Activated CD8-positive, alpha-beta memory T cell treated with anti-CD3 and anti-CD28 coated beads, Interleukin-2, amount 10 ng/mL, durations not matched to agents 7 days and 5 days (primary cell): ENCODE results near the gene RNU2-63P. TPM values are rescaled to one million over a fixed set of nuclear protein-coding genes. Genes with fewer than 3 reads are reported as not detected.
"Not testable (repeated sequence)": the region's sequence is repeated elsewhere in the genome, so short reads cannot be mapped to it uniquely, and the experiment has no call there.

ENCODE experiments used
- ATAC-seq: fragments of 150-1000 bp; cut with Tn5 transposase; one replicate; pipeline ENCODE4 v1.10.0; 2021; ENCODE audit warnings: moderate library complexity
- CTCF ChIA-PET: fragments of 350-600 bp; sonication (Branson Sonifier 250); formaldehyde crosslinking; loops from one replicate; lab custom pipeline; 2021; ENCODE audit warnings: antibody characterized with exemption; lab: Charles Lee
- DNase-seq: peaks from one replicate; pipeline ENCODE4 v3.0.0-alpha.2; 2020
- H3K27ac Mint-ChIP-seq: one replicate; pipeline ENCODE4 v1.8.0; 2021; ENCODE audit warnings: mild to moderate bottlenecking, mixed read lengths
- H3K27me3 Mint-ChIP-seq: one replicate; pipeline ENCODE4 v1.8.0; 2021; ENCODE audit warnings: mixed read lengths
- H3K36me3 Mint-ChIP-seq: one replicate; pipeline ENCODE4 v1.8.0; 2021; ENCODE audit warnings: mild to moderate bottlenecking, mixed read lengths
- H3K4me1 Mint-ChIP-seq: one replicate; pipeline ENCODE4 v1.8.0; 2021; ENCODE audit warnings: mixed read lengths
- H3K4me3 Mint-ChIP-seq: one replicate; pipeline ENCODE4 v1.8.0; 2021; ENCODE audit warnings: mild to moderate bottlenecking, moderate library complexity, mixed read lengths
- H3K9me3 Mint-ChIP-seq: one replicate; pipeline ENCODE4 v1.8.0; 2022; ENCODE audit warnings: low read depth, mixed read lengths
- total RNA-seq, 2 experiments: library from RNA; stranded (reverse); gene quantifications; one replicate each; pipeline ENCODE4 v1.2.3, GENCODE V29; 2021

RNU2-63P gene
- total RNA-seq, 2 experiments from 2014 or later = 21.2 to 48.9 TPM

DNA sequence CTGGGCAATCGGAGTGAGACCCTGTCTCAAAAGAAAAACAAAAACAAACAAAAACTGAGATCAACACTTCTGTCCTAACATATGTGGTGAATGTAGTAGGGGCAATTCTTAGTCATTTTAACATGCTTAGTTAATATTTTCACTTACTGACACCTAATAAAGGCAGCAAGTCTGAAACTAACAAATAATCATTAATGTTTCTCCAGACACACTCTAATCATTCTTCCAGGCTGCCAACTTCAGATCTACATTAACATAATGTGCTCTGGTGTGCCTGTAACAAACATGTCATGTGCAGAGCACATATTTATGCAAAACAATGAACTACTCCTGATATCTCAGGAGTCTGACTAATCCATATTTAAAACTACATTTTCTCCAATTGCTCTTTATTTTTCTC is 33.3 kb upstream of the RNU2-63P start:
- CTCF ChIA-PET = interaction anchor here (0.6 to 1.6 kb wide), 3 partner anchors 11 to 502 kb away, joined by 3 to 9 read pairs (median 3); no protein-coding TSS in a partner anchor
- H3K4me3 Mint-ChIP-seq = no peak overlapping the region
- H3K4me1 Mint-ChIP-seq = peaks cover 30% of the 10 kb centered on the region
- no peak for DNase-seq
- H3K9me3 Mint-ChIP-seq = no peaks in the 10 kb centered on the region
- no peak overlapping the region for H3K27ac Mint-ChIP-seq
- ATAC-seq = no peak
- H3K36me3 Mint-ChIP-seq = peaks cover 36% of the 10 kb centered on the region
- H3K27me3 Mint-ChIP-seq = no peaks in the 10 kb centered on the region

DNA sequence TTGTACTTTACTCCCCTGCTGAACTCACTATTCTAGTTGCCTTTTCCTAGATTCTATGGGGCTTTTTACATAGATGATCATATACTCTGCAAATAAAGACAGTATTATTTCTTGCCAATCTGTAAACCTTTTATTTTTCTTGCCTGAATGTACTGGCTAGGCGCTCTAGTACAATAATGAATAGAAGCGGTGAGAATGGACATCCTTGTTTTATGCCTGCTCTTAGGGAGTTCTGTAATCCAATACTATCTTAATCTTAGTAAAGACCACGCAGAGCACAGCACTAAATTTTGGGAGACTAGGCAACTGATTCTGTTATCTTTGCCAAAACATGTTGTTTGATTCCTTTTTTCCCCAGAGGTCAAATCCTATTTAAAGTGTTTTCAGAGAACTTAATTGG is 32.2 kb upstream of the RNU2-63P start:
- no peak overlapping the region for H3K4me3 Mint-ChIP-seq
- H3K4me1 Mint-ChIP-seq = peaks cover 19% of the 10 kb centered on the region
- ATAC-seq = no peak
- DNase-seq = no peak
- H3K36me3 Mint-ChIP-seq = peaks cover 28% of the 10 kb centered on the region
- CTCF ChIA-PET = interaction anchor here (1.3 kb wide), 1 partner anchor 12 kb away, joined by 4 read pairs; no protein-coding TSS in a partner anchor
- H3K27ac Mint-ChIP-seq = no peak overlapping the region
- no peaks in the 10 kb centered on the region for H3K9me3 Mint-ChIP-seq
- no peaks in the 10 kb centered on the region for H3K27me3 Mint-ChIP-seq

DNA sequence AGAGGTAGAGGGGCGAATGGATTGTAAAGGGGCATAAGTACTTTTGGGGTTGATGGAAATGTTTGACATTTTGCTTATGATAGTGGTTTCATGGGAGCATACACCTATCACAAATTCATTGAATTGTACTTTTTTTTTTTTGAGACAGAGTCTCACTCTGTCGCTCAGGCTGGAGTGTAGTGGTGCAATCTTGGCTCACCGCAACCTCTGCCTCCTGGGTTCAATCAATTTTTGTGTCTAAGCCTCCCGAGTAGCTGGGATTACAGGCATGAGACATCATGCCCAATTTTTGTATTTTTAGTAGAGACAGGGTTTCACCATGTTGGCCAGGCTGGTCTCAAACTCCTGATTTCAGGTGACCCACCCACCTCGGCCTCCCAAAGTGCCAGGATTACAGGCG is 29.2 kb upstream of the RNU2-63P start:
- not testable (repeated sequence) for ATAC-seq, DNase-seq, H3K27me3 Mint-ChIP-seq, H3K4me1 Mint-ChIP-seq, H3K4me3 Mint-ChIP-seq, H3K27ac Mint-ChIP-seq, H3K9me3 Mint-ChIP-seq
- H3K36me3 Mint-ChIP-seq = peaks cover 19% of the 10 kb centered on the region
- CTCF ChIA-PET = interaction anchor here (1.2 kb wide), 1 partner anchor 15 kb away, joined by 6 read pairs; no protein-coding TSS in a partner anchor

DNA sequence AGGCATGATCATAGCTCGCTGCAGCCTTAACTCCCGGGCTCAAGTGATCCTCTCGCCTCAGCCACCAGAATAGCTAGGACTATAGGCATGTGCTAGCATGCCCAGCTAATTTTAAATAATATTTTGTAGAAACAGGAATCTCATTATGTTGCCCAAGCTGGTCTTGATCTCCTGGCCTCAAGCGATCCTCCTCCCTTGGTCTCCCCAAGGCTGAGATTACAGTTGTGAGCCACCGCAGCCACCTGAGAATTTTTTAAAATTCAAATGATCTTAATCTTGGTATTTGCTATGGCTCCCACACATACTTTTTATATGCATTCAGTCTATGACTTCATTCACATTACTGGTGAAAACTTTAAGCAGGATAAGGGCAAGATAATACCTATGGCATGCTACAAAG is 26.1 kb upstream of the RNU2-63P start:
- no peak for DNase-seq
- peaks cover 2% of the 10 kb centered on the region for H3K4me1 Mint-ChIP-seq
- no peaks in the 10 kb centered on the region for H3K9me3 Mint-ChIP-seq
- CTCF ChIA-PET = interaction anchor here (0.7 kb wide), 1 partner anchor 718 kb away, joined by 3 read pairs; no protein-coding TSS in a partner anchor
- H3K4me3 Mint-ChIP-seq = no peak overlapping the region
- peaks cover 25% of the 10 kb centered on the region for H3K36me3 Mint-ChIP-seq
- no peaks in the 10 kb centered on the region for H3K27me3 Mint-ChIP-seq
- H3K27ac Mint-ChIP-seq = no peak overlapping the region
- no peak for ATAC-seq

DNA sequence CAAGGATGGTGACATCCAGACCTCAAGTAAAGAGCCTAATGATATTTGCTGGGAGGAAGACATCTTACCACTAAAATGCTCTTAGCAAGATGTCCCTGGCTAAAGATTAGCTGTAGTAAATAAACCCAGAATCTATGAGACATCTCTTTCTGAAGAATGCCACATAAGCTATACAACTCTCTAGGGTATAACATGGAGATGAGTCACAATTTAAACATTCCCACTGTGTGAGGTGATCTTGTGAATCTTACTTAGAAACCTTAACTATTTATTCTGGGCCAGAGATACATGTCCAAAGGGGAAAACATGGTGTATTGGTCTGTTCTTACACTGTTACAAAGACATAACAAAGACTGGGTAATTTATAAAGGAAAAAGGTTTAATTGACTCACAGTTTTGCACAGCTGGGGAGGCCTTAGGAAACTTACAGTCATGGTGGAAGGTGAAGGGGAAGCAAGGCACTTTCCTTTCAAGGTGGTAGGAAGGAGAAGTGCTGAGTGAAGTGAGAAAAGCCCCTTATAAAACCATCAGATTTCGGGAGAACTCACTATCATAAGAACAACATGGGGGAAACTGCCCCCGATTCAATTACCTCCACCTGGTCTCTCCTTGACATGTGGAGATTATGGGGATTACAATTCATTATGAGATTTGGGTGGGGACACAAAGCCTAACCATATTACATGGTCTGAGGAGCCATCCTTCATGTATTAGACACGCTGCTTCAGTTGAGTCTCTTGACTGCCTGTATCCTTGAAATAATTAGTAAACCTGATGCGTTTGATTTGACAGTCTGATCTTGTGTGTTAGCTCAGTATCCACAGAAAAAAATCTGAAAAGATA is 22.1 kb upstream of the RNU2-63P start:
- H3K27ac Mint-ChIP-seq = no peak overlapping the region

DNA sequence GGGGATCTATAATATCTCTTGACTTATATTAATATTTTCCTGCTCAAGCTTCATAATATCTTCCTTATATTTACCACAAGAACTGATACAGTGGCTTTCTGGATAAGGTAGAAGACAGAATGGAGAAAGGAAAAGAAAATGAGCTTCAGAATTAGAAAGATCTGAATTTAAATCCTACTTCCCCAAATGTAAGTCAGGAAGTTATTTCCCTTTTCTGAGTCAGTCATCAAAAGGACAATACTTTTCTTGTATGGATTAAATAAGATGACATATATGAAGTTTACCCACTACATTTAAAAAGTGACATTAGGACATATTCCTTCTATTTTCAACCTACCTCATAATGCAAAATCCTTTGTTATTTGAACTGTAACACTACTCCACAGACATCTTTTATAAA is 20.3 kb upstream of the RNU2-63P start:
- ATAC-seq (no peak), DNase-seq (no peak)
- H3K27me3 Mint-ChIP-seq = no peaks in the 10 kb centered on the region
- H3K36me3 Mint-ChIP-seq = peaks cover 58% of the 10 kb centered on the region
- no peak overlapping the region for H3K27ac Mint-ChIP-seq
- no peak overlapping the region for H3K4me3 Mint-ChIP-seq
- H3K4me1 Mint-ChIP-seq = no peaks in the 10 kb centered on the region
- H3K9me3 Mint-ChIP-seq = peaks cover 3% of the 10 kb centered on the region
- CTCF ChIA-PET = no interaction called here

More for the DNA sequence above, 22.1 kb upstream of the RNU2-63P start:
- Mint-ChIP-seq H3K9me3 (peaks cover 3% of the 10 kb centered on the region), H3K27me3 (no peaks in the 10 kb centered on the region), H3K4me3 (no peak overlapping the region), H3K36me3 (peaks cover 52% of the 10 kb centered on the region), H3K4me1 (peaks cover 2% of the 10 kb centered on the region)
- CTCF ChIA-PET = no interaction called here
- ATAC-seq = no peak
- DNase-seq = no peak

DNA sequence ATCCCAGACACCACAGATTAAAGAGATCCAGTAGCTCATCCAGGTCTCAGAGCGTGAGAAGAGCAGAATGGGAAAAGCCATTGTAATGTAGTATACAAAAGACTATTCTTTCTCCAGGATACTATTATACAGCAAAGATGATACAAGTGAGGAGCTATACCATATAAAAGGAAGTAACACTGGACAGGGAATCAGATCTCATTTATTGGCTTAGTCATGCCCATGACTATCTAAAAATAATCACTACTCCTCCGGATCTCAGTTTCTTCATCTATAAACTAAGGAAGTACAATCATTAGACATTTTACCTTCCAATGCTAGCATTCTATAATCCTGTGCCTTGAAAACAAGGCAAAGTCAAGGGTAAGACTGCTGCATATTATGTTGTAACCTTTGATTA is 19.8 kb upstream of the RNU2-63P start:
- Mint-ChIP-seq H3K4me3 (no peak overlapping the region), H3K4me1 (no peaks in the 10 kb centered on the region), H3K9me3 (peaks cover 3% of the 10 kb centered on the region), H3K27me3 (no peaks in the 10 kb centered on the region), H3K27ac (no peak overlapping the region), H3K36me3 (peaks cover 58% of the 10 kb centered on the region)
- ATAC-seq (no peak), DNase-seq (no peak)
- CTCF ChIA-PET = no interaction called here

DNA sequence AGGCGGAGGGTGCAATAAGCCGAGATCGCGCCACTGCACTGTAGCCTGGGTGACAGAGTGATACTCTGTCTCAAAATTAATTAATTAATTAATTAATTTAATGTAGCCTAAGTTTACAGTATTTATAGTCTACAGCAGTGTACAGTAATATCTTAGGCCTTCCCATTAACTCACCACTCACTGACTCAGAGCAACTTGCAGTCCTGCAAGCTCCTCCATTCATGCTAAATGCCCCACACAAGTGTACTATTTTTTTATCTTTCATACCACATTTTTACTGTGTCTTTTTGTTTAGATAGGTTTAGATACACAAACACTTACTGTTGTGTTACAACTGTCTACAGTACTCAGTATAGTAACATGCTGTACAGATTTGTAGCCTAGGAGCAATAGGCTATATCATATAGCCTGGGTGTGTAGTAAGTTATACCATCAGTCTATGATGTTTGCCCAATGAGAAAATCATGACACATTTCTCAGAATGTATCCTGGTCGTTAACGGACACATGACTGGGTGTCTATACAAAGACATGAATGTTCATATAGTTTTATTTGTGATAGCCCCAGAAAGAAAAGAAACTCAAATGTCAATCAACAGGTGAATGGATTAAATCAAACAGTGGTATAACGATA is 15.8 kb upstream of the RNU2-63P start:
- Mint-ChIP-seq H3K27me3 (no peaks in the 10 kb centered on the region), H3K4me3 (no peak overlapping the region), H3K4me1 (peaks cover 7% of the 10 kb centered on the region), H3K27ac (no peak overlapping the region), H3K9me3 (peaks cover 3% of the 10 kb centered on the region), H3K36me3 (peaks cover 55% of the 10 kb centered on the region)
- ATAC-seq (no peak), DNase-seq (no peak)
- CTCF ChIA-PET = interaction anchor here (0.5 to 1.2 kb wide), 2 partner anchors 20 to 28 kb away, joined by 3 to 4 read pairs; no protein-coding TSS in a partner anchor

DNA sequence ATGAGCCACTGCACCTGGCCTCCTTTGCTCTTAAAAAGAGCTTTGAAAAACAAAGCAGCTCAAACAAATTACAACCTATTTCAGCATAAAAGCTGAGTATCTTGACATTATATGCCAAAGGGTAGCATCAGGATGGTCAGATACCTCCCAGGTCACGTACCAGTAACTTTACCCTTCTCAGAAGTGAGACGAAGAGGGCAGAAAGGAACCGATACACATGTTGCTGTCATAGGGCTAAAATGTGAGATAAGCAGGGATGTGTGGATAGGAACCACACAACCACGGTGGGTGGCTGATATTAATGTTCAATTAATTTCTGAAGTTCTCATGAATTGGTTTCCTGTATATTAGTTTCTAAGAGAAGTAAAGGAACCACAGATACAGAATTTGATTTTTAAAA is 12.6 kb upstream of the RNU2-63P start:
- peaks cover 7% of the 10 kb centered on the region for H3K4me1 Mint-ChIP-seq
- no peaks in the 10 kb centered on the region for H3K9me3 Mint-ChIP-seq
- CTCF ChIA-PET = no interaction called here
- H3K27ac Mint-ChIP-seq = no peak overlapping the region
- H3K4me3 Mint-ChIP-seq = no peak overlapping the region
- H3K36me3 Mint-ChIP-seq = peaks cover 38% of the 10 kb centered on the region
- ATAC-seq = no peak
- no peak for DNase-seq
- no peaks in the 10 kb centered on the region for H3K27me3 Mint-ChIP-seq

DNA sequence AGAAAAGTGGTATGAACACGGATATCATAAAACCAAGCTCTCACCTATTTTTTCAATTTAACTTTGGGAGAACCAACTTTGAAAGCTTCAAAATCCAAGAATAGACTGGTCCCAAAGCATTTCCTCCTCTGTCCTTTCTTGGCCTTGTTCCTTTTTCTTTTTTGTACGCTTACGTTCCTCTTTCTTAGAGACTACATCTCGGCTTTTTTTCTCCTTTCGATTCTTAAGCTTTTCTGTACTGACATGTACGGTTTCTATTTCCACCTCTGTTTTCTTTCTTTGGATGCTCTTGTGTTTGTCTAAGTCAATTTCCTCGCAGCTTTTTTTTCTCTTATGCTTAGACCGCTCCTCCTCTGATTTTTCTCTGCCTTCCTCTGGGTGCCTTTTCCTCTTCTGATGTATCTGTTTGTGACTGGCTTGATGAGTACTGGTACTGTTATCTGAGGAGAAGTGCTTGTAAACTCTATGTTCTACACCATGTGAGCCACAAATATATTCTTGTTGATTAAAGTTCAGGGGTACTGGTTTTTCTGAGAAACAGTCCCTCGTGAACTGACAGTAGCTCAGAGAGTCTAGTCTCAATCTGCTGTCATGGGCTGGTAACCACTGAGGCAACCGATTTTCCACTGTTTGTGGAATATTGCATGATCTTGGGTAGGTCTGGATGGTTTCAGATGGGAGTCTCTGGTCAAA is 11.5 kb upstream of the RNU2-63P start:
- DNase-seq (no peak), ATAC-seq (no peak)
- H3K27ac Mint-ChIP-seq = peak overlapping the region; percentile 38
- H3K4me3 Mint-ChIP-seq = no peak overlapping the region
- H3K27me3 Mint-ChIP-seq = no peaks in the 10 kb centered on the region
- CTCF ChIA-PET = no interaction called here
- H3K4me1 Mint-ChIP-seq = peaks cover 7% of the 10 kb centered on the region
- H3K9me3 Mint-ChIP-seq = no peaks in the 10 kb centered on the region
- H3K36me3 Mint-ChIP-seq = peaks cover 31% of the 10 kb centered on the region

DNA sequence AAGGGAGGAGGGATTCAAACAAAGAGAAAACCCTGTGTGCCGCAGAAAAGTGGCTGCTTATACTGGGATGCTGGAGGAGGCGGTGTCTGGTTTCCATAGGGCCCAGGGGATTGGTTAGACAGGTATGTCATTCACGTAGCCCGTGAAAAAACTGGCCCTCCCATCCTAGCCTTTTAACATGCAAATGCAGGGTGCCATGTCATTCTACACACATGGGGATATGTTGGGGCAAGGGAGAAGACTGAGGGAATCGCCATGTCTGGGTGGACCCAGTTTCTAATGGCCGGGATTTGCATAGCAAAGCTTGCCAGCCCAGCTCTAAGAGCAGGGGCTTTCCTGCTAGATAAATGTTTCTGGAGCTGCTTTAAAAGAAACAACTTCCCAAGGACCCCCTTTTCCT is 8.2 kb upstream of the RNU2-63P start:
- Mint-ChIP-seq H3K27me3 (no peaks in the 10 kb centered on the region), H3K36me3 (peaks cover 24% of the 10 kb centered on the region), H3K27ac (no peak overlapping the region), H3K9me3 (peaks cover under 1% of the 10 kb centered on the region), H3K4me1 (peaks cover 7% of the 10 kb centered on the region), H3K4me3 (no peak overlapping the region)
- DNase-seq (no peak), ATAC-seq (no peak)
- CTCF ChIA-PET = interaction anchor here (1.1 kb wide), 1 partner anchor 23 kb away, joined by 3 read pairs; no protein-coding TSS in a partner anchor

DNA sequence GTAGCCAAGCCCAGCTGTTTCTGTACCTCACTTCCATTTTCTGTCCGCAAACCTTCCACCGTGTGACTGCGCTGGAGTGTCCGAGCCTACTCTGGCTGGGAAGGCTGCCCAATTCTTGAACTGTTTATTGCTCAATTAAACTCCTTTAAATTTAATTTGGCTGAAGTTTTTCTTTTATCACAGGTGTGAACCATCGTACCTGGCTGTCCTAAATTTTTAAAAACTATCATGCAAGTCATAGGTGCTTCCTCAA is 6.2 kb upstream of the RNU2-63P start:
- Mint-ChIP-seq H3K4me3 (no peak overlapping the region), H3K27ac (no peak overlapping the region), H3K9me3 (peaks cover 4% of the 10 kb centered on the region), H3K27me3 (no peaks in the 10 kb centered on the region), H3K4me1 (peaks cover 3% of the 10 kb centered on the region), H3K36me3 (peaks cover 10% of the 10 kb centered on the region)
- DNase-seq (no peak), ATAC-seq (no peak)
- CTCF ChIA-PET = no interaction called here

DNA sequence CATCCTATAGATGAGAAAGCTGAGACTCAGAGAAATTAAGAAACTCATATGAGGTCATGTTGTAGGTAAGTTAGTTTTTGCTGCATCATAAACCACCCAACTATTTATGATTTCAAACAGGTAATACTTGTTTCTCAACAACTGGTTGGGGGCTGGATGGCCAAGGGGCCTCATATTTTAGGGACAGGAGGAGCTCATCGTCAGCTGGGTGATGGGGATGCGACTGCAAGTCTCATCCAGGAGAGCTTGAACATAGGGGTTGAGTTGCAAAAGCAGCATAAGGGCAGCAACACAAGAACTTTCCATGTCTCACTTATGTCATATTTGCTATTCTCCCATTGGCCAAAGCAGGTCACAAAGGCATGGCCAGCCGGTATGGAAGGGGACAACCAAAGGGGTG is 3.6 kb upstream of the RNU2-63P start:
- H3K4me3 Mint-ChIP-seq = no peak overlapping the region
- H3K27ac Mint-ChIP-seq = no peak overlapping the region
- H3K27me3 Mint-ChIP-seq = no peaks in the 10 kb centered on the region
- peaks cover 14% of the 10 kb centered on the region for H3K4me1 Mint-ChIP-seq
- DNase-seq (no peak), ATAC-seq (no peak)
- H3K36me3 Mint-ChIP-seq = peaks cover 1% of the 10 kb centered on the region
- CTCF ChIA-PET = no interaction called here
- H3K9me3 Mint-ChIP-seq = peaks cover 4% of the 10 kb centered on the region
